OCI-M1 (cell line): ENCODE data around the gene CARD10.

ENCODE experiments used
- DNase-seq: peaks from one replicate; lab custom pipeline; 2025; lab: John Stamatoyannopoulos, UW

The CARD10 gene

GRCh38 chr22:37467391-37467955, 51.7 kb downstream of the CARD10 start:
- no peak for DNase-seq

DNA sequence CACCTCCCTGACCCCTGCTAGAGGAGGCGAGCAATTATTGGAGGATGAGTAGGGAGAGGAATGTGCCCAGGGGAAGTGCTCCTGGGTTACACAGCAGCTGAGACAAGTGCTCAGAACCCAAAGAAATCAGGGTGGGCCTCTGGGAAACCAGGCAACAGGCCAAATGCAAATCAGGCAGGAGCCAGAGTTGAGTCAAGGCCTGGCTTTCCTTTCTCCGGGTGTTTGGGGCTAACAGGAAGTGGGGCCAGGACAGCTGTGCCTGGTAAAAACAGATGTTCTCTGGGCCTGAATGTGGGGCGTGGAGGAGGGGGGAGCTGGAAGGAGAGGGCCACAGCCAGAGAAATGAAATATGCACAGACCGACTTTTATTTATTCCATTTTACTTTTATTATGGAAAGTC, 55.0 kb downstream of the CARD10 start:
- no peak for DNase-seq

DNA sequence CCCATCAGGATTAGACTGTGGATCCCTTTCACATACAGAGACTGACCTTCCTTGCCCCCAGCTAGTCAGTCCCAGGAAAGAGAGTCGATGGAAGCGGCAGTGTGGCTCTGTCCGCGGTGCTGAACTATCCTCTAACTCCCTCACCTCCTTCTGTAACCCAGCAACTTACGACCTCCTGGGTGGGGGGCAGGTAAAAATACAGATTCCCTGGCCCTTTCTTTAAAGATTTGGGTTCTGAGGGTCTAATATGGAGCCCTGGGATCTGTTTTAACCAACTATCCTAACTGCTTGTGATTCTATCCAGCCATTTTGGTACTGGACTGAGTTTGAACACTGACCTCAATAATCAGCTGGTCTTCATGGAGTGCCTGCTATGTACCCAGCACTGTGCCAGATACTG, 56.2 kb downstream of the CARD10 start:
- peak; percentile 41 for DNase-seq

DNA sequence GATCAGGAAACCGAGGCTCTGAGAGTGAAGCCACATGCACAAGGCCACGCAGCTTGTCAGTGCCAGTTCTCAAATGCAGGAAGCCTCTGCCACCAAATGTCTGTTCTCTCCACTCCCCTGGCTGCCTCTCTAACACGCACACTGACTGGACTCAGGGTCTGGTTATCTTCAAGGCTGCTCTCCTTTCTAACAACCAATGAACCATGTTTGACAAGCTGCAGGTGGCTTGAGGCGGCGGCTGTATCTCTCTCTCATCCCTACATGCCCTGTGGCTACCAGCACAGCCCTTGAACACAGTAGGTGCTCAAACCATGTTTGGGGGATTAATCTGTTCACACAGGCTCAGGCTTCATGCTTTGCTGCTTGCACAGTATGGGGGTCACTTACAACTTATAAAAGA, 56.8 kb downstream of the CARD10 start:
- DNase-seq, result no peak

GRCh38 chr22:37461961-37462360, 57.3 kb downstream of the CARD10 start:
- no peak for DNase-seq

GRCh38 chr22:37460684-37461083, 58.5 kb downstream of the CARD10 start:
- no peak for DNase-seq

- no peak for DNase-seq
Observed at GRCh38 chr22:37459206-37459605, 60.0 kb downstream of the CARD10 start.

GRCh38 chr22:37457093-37457893, 61.9 kb downstream of the CARD10 start:
- DNase-seq, result peak; percentile 76

- no peak for DNase-seq
Observed at GRCh38 chr22:37456346-37456745, 62.9 kb downstream of the CARD10 start.

DNA sequence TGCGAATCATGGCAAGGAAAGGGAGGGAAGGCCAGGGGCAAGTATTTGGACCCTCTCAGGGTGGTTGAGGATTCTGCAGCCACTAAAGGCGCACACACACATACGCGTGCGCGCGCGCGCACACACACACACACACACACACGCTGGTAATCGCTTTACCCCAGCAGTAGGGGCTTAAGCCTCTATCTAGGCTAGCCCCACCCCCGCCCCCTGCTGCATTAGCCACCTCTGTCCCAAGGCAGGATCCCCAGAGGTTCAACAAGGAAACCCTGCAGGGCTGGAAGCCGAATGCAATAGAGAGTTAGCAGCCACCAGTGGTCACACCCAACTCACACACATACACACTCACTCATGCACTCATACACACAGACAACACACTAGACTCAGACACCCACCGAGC, 63.3 kb downstream of the CARD10 start:
- no peak for DNase-seq

DNA sequence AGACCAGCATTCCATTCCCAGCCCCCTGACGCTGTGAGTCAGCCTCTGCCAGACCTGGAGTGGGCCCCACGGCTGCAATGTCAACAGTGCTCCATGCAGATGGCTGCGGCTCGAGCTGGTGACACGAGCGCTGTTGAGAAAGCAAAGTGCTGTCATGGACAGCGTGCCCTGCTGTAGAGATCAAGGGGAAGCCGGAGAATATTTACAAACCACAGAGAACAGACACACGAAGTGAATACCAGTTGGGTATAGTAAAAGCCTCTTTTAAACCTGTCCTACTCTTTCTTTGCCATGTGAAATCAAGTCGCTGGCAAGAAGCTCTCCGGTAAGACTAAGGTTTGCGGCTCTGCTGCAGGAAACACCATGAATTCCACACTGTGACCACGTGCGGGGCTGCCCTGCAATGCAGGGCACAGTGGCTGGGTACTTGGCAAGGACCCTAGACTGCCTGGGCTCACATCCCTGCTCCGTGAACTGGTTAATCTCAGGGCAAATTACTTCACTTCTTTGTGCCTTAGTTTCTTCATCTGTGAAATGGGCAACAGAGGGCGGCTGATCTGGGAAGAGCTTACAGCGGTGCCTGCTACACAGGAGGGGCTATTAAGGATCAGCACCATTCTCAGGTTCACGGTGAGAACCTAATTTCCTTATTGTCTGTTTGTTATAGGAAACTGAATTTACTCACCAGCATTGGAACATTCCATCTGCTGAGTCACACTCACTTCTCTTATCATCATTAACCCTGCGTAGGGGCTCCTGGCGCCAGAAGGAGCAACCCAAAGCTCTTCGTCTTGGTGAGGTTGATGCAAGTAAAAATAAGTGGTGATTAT, 64.1 kb downstream of the CARD10 start:
- peak; percentile 70 for DNase-seq

DNA sequence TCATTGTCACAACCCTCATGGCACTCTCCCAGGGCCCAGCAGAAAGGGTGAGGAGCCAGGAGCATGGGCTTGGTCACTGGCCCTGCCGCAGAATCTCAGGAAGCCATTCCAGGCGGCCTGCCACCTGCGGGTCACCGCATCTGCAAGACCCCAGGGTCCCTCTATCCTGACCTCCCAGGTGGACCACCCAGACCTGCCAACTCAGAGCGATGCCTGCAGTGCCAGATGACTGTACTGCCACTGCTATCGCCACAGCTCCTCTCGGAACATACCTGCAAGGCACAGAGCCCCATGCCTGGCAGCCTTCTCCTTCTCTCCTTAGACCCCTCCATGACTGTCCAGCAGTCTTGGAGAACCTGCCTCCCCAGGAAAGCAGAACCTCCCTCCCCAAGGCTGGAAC, 65.5 kb downstream of the CARD10 start:
- DNase-seq, result no peak

DNA sequence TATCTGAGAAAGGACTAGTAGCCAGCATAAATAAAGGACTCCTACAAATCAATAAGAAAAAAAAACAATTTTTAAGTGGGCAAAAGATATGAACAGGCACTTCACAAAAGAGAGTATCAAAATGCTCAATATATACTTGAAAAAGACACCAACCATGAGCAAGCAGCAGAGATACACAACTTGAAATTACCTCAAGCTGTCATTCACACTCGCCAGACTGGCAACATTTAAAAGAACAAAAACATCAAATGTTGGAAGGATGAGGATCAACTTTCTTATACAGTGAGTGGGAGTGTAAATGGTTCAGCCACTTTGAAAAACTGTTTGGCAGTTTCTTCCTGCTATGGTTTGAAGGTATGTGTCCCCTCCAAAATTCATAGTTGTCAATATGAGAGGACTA, 68.0 kb downstream of the CARD10 start:
- DNase-seq, result no peak

DNA sequence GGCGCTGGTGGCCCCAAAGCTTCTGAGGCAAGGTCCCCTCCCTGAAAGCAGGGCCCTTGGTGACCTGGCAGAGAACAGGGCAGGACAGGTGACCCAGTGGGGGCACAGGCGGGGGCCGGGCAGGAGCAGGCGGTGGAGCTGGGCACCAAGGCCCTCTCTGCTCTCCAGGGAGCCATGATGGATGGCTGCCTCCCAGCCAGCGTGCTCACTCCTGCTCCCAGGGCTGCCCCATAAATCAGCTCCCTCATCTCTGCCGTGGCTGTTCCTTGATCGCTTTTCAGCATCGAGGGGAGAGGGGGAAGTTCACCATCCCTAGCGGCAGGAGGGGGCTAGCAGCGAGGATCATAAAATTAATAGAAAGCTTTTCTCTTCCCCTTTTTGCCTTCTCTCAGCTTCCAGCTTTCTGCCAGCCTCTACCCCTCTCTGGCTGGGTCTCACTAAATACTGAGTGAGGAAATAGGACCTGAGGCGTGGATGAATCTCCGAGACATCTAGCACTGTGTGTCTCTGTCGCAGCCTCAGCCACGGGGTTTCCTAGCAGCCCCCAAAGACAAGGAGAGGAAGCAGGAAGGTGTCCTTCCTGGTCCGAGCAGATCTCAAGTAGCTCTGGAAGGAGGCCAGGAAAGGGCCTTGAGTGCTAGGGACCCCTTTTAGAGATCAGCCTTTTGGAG, 69.7 kb downstream of the CARD10 start:
- DNase-seq, result no peak

DNA sequence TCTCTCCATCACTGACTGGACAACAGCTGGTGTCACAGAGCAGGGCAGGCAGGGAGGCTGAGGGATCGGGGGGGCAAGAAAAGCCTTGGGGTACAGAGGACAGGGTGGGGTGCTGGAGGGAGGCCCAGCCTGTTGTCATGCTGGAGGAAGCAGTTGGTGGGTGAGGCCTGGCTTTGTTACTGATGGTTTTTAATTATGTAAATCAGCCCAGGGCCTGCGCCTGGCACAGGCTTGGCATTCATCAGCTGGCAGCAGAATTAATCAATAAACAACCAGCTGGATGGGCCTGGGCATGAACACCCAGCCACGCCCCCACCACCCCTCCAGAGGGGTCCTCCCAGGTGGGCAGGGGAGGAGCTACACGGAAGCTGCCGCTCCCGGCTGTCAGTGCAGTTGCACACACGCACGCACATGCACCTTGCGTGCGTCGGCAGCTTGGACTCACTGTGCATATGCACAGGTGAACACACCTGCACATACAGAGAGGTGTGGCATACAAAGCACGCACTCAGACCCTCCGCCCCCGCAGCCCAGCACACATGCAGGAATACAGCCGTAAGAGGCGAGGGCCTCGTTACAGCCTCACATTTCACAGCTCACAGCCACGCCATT, 70.6 kb downstream of the CARD10 start:
- DNase-seq, result no peak

GRCh38 chr22:37445501-37445900, 73.7 kb downstream of the CARD10 start:
- DNase-seq, result no peak

DNA sequence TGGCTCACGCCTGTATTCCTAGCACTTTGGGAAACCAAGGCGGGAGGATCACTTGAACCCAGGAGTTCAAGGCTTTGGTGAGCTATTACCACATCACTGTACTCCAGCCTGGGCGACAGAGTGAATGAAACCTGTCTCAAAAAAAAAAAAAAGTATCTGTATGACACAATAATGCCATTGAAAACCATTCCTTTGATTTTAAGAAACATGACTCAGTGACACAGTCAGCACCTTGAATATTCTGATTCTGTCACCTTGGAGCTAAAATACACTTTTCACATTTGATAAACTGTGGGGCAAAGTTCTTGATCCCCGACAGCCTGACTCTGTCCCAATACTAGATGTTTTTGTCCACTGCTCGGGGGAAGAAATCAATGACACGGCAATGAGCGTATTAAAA, 75.2 kb downstream of the CARD10 start:
- DNase-seq, result no peak

- no peak for DNase-seq
Observed at GRCh38 chr22:37443086-37443485, 76.1 kb downstream of the CARD10 start.

DNA sequence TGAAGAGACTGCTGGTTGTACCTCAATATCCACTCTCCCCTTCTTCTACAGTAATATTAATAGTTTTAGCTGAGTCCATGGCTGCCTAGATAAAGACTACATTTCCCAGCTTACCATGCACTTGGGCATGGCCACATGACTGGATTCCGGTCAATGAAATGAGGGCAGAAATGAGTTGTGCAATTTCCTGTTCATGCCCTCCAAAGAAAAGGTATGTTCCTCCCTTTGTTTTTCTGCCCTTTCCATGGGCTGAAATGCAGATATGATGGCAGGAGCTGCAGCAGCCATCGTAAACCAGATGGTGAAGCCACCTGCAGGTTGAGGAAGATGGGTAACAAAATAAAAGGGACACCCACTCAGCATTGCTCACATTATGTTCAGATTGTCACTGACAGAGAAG, 76.7 kb downstream of the CARD10 start:
- DNase-seq, result peak; percentile 16

DNA sequence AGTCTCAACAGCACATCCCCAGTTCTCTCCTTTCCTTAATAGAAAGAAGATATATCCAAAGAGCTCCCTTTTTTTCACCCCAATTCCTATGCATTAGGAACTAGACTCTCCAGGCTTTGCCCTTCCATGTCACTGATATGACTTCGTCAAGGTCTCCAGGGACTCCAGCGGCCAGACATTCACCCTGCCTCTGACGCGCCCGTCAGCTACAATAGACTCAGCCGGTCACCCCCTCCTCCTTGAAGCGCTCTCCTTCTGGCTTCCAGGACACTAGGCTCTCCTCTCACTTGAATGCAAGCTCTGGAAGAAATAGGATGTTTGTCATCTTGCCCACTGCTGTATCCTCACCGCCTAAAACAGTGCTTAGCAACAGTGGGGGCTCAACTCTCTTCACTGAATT, 77.1 kb downstream of the CARD10 start:
- no peak for DNase-seq

GRCh38 chr22:37440875-37441274, 78.3 kb downstream of the CARD10 start:
- no peak for DNase-seq
